PC-3 (cell line): ENCODE measurements around the gene CSF1. TPM values are rescaled to one million over a fixed set of nuclear protein-coding genes. Genes with fewer than 3 reads are reported as not detected.

Source experiments
- ATAC-seq: fragments of 200-7000 bp; cut with Tn5 transposase; 2 replicates; pipeline ENCODE4 v1.9.1; 2020; ENCODE audit warnings: mild to moderate bottlenecking, moderate library complexity
- BruUV-seq: library from RNA; stranded (reverse); fragments of 400-500 nt; replicated peaks from 2 replicates; lab custom pipeline; 2021; lab: Mats Ljungman, UMichigan
- CTCF ChIA-PET: fragments of 300-600 bp; sonication (Branson Sonifier 250); formaldehyde crosslinking; loops from one replicate; lab custom pipeline; 2022; ENCODE audit warnings: antibody characterized with exemption; lab: Charles Lee
- POLR2A ChIA-PET: fragments of 300-600 bp; sonication (Branson Sonifier 250); formaldehyde crosslinking; loops from one replicate; lab custom pipeline; 2022; ENCODE audit warnings: antibody characterized with exemption; ENCODE audit not compliant: unreplicated experiment; lab: Charles Lee
- DNase-seq: peaks from one replicate; pipeline ENCODE4 v3.0.0-alpha.2; 2015
- H2AFZ ChIP-seq: fragments of 300-600 bp; sonication (generic); 2 replicates; pipeline ENCODE4 v1.6.0; 2016; ENCODE audit warnings: antibody characterized with exemption, low read length
- H3F3A ChIP-seq: fragments of 300-600 bp; sonication (generic); one replicate; pipeline ENCODE4 v1.6.0; 2017; ENCODE audit warnings: antibody characterized with exemption, low read length, control low read depth, mild to moderate bottlenecking; ENCODE audit not compliant: unreplicated experiment
- H3K27ac ChIP-seq: fragments of 300-600 bp; sonication (generic); 2 replicates; pipeline ENCODE4 v1.5.1; 2016; ENCODE audit warnings: mild to moderate bottlenecking, low read length
- H3K27me3 ChIP-seq: fragments of 300-600 bp; sonication (generic); 2 replicates; pipeline ENCODE4 v1.6.1; 2016; ENCODE audit warnings: low read length, mixed read lengths
- H3K36me3 ChIP-seq: fragments of 300-600 bp; sonication (generic); 2 replicates; pipeline ENCODE4 v1.6.1; 2016; ENCODE audit warnings: low read depth, mixed run types, low read length, mixed read lengths
- H3K4me1 ChIP-seq: fragments of 300-600 bp; sonication (generic); 2 replicates; pipeline ENCODE4 v1.5.1; 2016; ENCODE audit warnings: low read length; ENCODE audit not compliant: insufficient read depth
- H3K4me2 ChIP-seq: fragments of 300-600 bp; sonication (generic); 2 replicates; pipeline ENCODE4 v1.6.0; 2016; ENCODE audit warnings: low read length
- H3K4me3 ChIP-seq: fragments of 300-600 bp; sonication (generic); 2 replicates; pipeline ENCODE4 v1.5.1; 2016; ENCODE audit warnings: mild to moderate bottlenecking, low read length, mixed read lengths
- H3K79me2 ChIP-seq: fragments of 300-600 bp; sonication (generic); 2 replicates; pipeline ENCODE4 v1.6.1; 2017; ENCODE audit warnings: low read length, mixed read lengths
- H3K9ac ChIP-seq: fragments of 300-600 bp; sonication (generic); 2 replicates; pipeline ENCODE4 v1.6.0; 2016; ENCODE audit warnings: mild to moderate bottlenecking, low read length
- H3K9me2 ChIP-seq: fragments of 300-600 bp; sonication (generic); replicated peaks from 2 replicates; pipeline ENCODE4 v1.6.1; 2016; ENCODE audit warnings: mixed run types, low read length, mixed read lengths
- H3K9me3 ChIP-seq: fragments of 300-600 bp; sonication (generic); 2 replicates; pipeline ENCODE4 v1.6.1; 2016; ENCODE audit warnings: low read length, mixed read lengths
- H4K20me1 ChIP-seq: fragments of 300-600 bp; sonication (generic); 2 replicates; pipeline ENCODE4 v1.6.1; 2016; ENCODE audit warnings: low read length, mixed read lengths
- CTCF ChIP-seq: fragments of 300-600 bp; sonication (generic); conservative IDR thresholded peaks from 2 replicates; pipeline ENCODE4 v1.5.1; 2017; ENCODE audit warnings: antibody characterized with exemption, low read depth, mild to moderate bottlenecking, low read length
- EZH2 ChIP-seq: fragments of 300-600 bp; sonication (generic); IDR thresholded peaks from one replicate; pipeline ENCODE4 v1.6.1; 2017; ENCODE audit warnings: antibody characterized with exemption, mild to moderate bottlenecking, low read length; ENCODE audit not compliant: unreplicated experiment
- EZH2phosphoT487 ChIP-seq: fragments of 300-600 bp; sonication (generic); IDR thresholded peaks from 2 replicates; pipeline ENCODE4 v1.6.1; 2018; ENCODE audit warnings: mild to moderate bottlenecking, antibody characterized with exemption, low read length, borderline replicate concordance
- intact Hi-C: fragments of 100-400 bp; cut with micrococcal nuclease; formaldehyde crosslinking; loops from 2 replicates; pipeline ENCODE4 v1.9.0; 2023
- total RNA-seq: library from RNA; depleted of rRNA; stranded (reverse); fragments of >200 nt; gene quantifications from 2 replicates; pipeline ENCODE4 v1.2.3, GENCODE V29; 2014

Gene CSF1
- total RNA-seq, 1 experiment from 2014 or later = 2.0 TPM

GRCh38 chr1:109969146-109969829, 58.6 kb downstream of the CSF1 start:
- Histone ChIP-seq H3K9me3 (no peaks in the 10 kb centered on the region), H3K79me2 (no peaks in the 10 kb centered on the region), H3K36me3 (no peaks in the 10 kb centered on the region), H3K27ac (peak overlapping the region; percentile 14), H3K27me3 (no peaks in the 10 kb centered on the region), H2AFZ (no peak overlapping the region), H3K9me2 (no peaks in the 10 kb centered on the region), H3K9ac (no peak overlapping the region), H3K4me2 (peak overlapping the region; percentile 21; the same call in 1 of the 2 replicates), H4K20me1 (no peaks in the 10 kb centered on the region), H3K4me1 (peaks cover 18% of the 10 kb centered on the region), H3F3A (no peaks in the 10 kb centered on the region), H3K4me3 (no peak overlapping the region)
- BruUV-seq = no TSS peak
- intact Hi-C loops = no loop called here
- ATAC-seq = peak; percentile 86
- peak; percentile 77 for DNase-seq
- ChIA-PET CTCF (no interaction called here), POLR2A (no interaction called here)
- TF ChIP-seq EZH2 (no peak), EZH2phosphoT487 (no peak), CTCF (no peak)

- no peak overlapping the region for H2AFZ ChIP-seq
- ATAC-seq (peak; percentile 81), DNase-seq (no peak)
- no TSS peak for BruUV-seq
- peak overlapping the region; percentile 21; the same call in 1 of the 2 replicates for H3K4me2 ChIP-seq
- H3K27ac ChIP-seq = peak overlapping the region; percentile 14
- CTCF ChIA-PET = no interaction called here
- no peak overlapping the region for H3K4me3 ChIP-seq
- no peaks in the 10 kb centered on the region for H3K36me3 ChIP-seq
- no peaks in the 10 kb centered on the region for H4K20me1 ChIP-seq
- peaks cover 18% of the 10 kb centered on the region for H3K4me1 ChIP-seq
- no peaks in the 10 kb centered on the region for H3K9me3 ChIP-seq
- H3K79me2 ChIP-seq = no peaks in the 10 kb centered on the region
- H3K27me3 ChIP-seq = no peaks in the 10 kb centered on the region
- TF ChIP-seq EZH2 (no peak), CTCF (no peak), EZH2phosphoT487 (no peak)
- POLR2A ChIA-PET = no interaction called here
- no peak overlapping the region for H3K9ac ChIP-seq
- no peaks in the 10 kb centered on the region for H3F3A ChIP-seq
- H3K9me2 ChIP-seq = no peaks in the 10 kb centered on the region
- intact Hi-C loops = loop anchor here (1.0 kb wide), 1 partner anchor 22 kb away; no protein-coding TSS in a partner anchor
These were observed 59.3 kb downstream of the CSF1 start for GRCh38 chr1:109969907-109970306.

DNA sequence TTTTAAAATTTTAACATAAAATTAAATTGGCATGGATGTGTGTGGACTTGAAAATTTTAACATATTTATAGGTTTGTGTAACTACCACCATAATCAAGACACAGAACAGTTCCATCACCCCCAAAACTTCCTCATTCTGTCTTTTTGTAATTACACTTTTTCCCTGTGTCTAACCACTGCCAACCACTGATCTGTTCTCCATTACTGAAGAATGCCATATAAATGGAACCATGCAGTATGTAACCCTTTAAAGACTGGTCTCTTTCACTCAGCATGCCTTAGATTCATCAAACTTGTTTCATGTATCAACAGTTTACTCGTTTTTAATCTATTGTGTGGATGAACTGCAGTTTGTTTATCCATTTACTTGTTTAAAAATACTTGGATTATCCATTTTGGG, 60.9 kb downstream of the CSF1 start:
- H3F3A ChIP-seq = no peaks in the 10 kb centered on the region
- no peaks in the 10 kb centered on the region for H3K36me3 ChIP-seq
- H4K20me1 ChIP-seq = no peaks in the 10 kb centered on the region
- DNase-seq = no peak
- no peak overlapping the region for H3K9ac ChIP-seq
- ATAC-seq = no peak
- no peaks in the 10 kb centered on the region for H3K27me3 ChIP-seq
- no TSS peak for BruUV-seq
- no peak overlapping the region for H3K4me3 ChIP-seq
- no peak overlapping the region for H3K27ac ChIP-seq
- CTCF ChIA-PET = no interaction called here
- no peaks in the 10 kb centered on the region for H3K79me2 ChIP-seq
- no peaks in the 10 kb centered on the region for H3K9me2 ChIP-seq
- H2AFZ ChIP-seq = no peak overlapping the region
- H3K4me1 ChIP-seq = peaks cover 27% of the 10 kb centered on the region
- intact Hi-C loops = no loop called here
- no peak overlapping the region for H3K4me2 ChIP-seq
- no peaks in the 10 kb centered on the region for H3K9me3 ChIP-seq
- TF ChIP-seq EZH2phosphoT487 = no peak
- TF ChIP-seq CTCF = no peak
- TF ChIP-seq EZH2 = no peak
- POLR2A ChIA-PET = no interaction called here
